GM19324 (cell line): ENCODE data around the gene AANAT.
A peak's percentile ranks its signal among the peaks of the same experiment; 100 is the strongest.

Source experiments
- ATAC-seq: cut with Tn5 transposase; IDR thresholded peaks from one replicate; pipeline ENCODE4 v1.9.1; 2021; ENCODE audit warnings: mild to moderate bottlenecking, moderate library complexity; ENCODE audit not compliant: unreplicated experiment, low FRiP score

The AANAT gene

DNA sequence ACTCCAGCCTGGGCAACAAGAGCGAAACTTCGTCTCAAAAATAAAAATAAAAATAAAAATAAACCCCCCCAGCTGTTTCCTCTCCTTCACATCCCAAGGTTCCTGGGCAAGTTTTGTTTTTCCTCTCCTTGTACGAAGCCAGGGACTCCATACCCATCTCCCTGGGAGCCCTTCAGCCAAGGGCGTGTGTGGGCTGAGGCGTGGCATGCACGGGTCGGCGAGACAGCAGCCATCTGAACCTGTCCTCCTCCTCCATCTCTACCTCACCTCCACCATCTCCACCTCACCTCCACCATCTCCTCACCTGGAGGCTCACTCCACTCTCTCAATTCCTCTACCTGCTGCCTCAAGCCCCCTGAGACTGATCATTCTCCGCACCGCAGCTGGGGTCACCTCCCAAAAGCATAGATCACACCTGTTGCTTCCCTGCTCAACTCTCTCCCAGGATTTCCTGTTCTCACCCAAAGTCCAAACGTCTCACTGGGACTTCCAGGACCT lies 16.9 kb downstream of the AANAT start:
- no peak for ATAC-seq

DNA sequence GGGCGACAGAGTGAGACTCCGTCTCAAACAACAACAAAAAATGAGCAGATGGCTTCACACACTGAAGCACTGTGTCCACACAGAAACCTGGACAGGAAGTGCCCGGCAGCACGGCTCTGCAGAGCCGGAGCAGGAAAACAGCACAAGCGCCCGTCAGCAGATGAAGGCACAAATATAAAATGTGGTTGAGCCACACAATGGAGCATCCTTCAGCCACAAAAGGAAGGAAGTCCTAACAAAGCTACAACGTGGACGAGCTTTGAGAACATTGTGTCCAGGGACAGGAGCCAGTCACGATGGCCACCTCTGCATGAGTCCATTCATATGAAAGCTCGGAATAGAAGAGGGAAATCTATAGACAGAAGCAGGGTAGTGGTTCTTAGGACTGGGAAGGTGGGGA lies 18.2 kb downstream of the AANAT start:
- no peak for ATAC-seq

DNA sequence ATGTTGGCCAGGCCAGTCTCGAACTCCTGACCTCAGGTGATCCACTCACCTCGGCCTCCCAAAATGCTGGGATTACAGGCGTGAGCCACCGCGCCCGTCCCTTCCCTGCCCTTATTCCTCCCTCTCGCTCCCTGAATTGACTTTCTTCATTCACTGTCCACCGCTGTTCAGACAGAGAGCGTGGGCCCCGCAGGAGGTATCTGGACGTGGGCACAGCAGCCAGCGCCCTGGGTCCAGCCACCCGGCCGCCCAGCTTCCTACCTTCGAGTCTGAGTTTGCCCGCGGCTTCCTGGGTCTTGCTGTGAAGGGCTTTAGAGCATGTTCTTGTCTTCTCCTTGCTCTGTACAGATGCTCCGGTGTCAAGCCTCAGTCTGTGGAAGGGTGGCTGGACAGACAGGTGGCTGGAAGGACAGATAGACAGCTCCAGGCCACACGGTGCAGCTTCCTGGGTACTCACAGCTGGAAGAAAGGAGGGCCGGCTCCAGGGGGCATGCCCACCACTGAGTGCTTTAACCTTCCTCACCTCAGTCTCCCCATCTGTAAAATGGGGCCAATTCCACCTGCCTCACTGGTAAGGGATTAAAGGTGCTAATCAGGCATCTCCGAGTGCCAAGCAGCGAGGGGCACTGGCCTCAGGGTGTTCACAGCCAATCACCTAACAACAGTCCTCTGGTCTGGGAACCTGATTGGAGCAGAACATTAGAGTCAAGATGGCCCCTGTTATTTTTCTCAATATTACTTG lies 20.2 kb downstream of the AANAT start:
- ATAC-seq = no peak

DNA sequence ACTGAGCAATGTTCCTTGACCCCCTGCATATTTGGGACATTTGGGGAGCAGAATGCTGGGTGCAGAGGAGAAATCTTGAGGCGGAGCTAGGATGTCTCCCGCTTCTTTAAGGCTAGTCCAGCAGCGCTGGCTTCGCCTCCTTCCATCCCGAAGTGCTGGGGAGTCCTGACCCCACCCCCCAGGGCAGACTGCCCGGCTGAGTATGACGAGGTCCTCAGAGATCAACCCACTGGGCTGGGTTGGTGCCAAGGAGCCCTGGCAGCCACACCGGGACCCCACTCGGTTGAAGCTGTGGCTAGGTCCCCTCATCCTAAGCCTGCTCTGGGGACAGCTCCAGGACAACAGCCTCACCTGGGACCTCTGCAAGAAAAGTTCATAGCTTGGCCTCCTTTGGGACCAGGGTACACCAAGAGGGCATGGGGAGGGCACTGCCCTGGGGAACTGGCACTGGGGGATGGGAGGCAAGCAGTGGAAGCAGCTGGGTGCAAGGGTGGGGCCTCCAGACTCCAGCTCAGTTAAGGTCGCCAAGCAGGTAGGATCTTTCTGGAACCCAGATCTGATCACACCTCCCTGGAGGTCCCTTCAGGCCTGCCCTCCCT lies 22.8 kb downstream of the AANAT start:
- no peak for ATAC-seq

DNA sequence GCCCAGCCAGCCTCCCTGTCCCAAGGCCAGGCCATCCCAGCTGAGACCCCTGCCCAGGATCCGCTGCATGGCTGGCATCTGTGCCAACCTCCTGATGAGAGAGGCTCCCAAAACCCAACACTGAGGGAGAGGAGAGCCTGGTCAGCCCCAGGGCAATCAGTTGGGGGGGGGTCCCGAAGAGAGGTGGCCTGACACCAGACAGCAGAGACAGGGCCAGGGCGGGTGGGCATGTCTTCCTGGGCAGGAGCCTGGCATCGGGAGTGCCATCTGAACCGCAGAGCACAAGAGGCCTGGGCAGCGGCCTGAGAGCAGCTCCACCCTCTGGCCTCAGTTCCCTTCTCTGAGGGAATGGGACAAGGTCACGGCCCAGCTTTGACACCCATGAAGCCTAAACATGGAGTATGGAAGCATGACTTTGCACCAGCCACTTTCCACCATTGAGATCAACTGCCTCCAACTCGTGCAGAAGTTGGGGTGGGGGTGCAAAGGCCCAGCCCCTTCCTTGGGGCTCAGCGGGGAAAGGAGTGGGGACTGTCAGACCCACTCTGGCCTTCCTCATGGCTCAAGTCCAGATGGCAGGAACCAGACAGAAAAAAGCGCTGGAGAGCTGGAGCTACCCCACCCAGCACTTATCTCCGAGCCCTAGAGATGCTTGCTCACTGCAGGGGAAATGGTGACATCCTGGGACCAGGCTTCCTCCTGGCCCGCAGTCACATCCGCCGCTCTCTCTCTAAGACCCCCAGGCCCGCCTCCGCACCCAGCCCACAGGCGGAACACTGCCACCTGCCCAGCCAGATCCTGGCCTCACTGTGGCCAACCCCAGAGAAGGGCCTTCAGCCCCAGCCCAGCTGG lies 24.1 kb downstream of the AANAT start:
- no peak for ATAC-seq

DNA sequence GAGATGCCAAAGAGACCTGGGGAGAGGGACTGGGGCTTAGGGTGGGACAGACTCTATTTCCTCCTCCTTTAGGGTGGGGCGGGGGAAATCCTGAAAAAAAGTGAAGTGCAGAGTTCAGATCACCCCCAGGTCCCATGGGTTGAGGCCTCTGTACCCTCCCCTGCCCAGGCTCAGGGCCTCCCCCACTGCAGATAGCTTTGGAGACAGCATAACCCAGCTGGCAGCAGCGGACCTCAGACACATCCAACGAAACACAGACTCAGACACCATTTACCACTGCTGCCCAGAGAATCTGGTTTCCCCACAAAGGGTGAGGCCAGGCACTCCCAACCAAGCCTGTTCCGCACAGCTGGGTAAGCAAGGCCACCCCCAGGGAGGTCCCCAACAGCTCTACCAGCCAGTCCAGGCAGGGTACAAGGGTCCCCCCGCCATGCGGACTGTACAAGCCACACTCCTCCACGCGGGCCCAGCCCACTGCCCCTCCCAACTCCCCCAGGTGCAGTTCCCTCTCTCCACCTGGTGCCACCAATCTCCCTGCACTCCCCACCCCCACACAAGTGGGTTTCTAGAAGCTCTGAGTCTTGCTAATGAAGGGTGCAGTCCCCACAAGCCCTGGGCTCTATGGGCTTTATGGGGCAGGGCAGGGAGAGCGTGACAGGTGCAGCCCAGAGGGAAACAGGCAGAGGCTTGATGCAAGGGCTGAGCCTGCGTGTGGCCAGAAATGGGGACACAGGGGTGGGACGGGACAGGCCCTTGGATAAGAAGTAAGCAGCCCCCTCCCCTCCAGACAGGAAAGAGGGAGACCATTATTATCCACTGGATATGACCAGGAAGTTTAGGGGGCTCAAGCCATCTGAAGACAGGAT lies 25.0 kb downstream of the AANAT start:
- peak; percentile 26 for ATAC-seq

DNA sequence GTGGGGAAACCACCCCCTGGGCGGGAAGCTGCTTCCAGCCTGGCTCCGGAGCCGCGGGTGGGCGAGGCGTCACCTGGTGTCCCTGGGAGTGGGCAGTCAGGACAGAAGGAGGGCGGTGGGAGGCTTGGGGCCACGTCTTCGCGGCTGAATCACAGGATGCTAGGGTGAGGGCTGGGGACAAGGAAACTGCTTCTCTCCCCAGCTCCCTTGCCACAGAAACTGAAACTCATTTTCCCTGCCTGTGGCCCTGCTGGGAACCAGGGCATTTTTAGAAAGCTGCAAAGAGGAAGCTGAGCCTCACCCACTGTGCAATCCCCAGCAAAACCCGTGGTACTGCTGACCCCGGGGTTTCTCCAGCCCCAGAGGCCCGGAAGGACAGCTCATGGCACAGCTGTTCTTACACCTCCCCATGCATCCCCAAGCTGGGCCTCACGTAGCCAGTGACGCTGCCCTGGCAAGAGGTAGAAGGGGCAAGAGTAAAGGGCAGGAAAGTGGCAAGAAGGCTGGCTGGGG lies 25.6 kb downstream of the AANAT start:
- peak; percentile 32 for ATAC-seq

DNA sequence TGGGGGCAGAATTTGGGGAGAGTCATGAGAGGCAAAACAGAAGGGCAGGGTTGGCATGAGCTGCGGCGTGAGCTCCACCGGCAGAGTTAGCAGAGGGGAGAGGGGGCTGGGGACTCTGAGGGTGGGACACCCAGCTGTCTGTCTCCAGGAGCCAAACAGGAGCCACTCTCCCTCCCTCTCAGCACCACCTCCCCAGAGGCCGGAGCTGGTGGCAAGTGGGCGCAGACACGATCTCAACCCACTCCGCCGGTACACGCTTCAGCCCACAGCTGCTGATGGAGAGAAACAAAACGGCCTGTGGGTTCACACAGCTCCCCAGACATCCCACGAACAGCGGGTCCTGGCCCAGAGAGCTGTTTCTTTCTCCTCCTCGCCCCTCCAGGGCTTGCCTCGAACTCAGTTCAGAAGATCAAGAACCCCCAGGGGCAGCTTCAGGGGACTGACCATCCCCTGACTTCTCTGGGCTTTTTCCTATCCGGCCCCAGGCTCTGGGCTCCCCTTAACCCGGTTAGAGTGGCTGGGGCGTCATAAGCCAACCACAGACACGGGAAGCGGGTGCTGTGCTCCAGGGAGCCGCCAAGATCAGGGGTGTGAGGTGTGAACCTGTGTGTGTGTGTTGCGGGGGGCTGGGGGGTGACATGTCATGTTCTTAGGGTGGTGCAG lies 26.2 kb downstream of the AANAT start:
- peak; percentile 13 for ATAC-seq

DNA sequence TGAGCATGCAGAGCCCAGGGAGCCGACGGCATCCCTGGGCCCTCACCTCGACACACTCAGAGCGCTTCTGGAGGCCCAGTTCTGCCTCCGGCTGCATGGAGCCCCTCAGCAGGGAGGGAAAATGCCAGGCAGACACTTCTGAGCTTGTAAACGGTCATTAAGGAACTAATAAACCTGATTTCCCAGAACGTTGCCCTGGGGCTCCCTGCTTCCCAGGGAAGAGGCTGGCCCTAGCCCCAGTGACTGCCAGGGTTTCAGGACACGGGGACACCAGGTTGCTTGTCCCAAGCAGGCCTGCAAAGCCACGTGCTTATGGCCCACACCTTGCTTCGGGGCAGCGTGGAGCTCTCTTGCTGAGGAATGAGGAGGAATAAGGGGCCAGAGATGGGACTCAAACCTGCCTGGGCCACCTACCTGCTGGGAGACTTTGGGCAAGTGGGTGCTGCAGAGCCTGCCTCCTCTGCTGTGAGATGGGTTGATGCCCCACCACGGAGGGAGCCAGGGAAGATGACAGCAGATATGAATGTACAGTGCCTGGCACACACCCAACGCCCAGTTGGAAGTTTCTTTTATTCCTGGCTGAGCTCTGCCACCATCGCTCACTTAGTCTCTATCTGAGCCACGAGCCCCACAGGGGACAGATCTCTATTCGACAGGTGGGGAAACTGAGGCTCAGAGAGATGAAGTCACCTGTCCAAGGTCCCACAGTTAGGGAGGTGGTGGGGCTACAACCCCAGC lies 28.4 kb downstream of the AANAT start:
- ATAC-seq = no peak

DNA sequence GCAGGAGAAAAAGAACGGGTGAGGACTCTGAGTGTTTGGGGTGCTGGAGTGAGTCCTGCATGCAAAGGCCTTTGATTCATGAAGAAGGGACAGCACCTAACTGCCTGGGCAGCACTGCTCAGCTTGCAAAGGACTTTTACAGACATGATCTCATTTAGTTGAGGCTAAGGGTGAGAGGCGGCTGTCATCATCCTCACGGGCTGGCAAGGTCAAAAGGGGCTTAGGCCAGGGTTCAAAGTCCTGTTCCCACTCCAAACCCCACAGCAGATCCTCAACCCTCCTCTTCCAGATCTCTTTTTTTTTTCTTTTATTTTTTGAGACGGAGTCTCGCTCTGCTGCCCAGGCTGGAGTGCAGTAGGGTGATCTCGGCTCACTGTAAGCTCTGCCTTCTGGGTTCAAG lies 29.1 kb downstream of the AANAT start:
- no peak for ATAC-seq

DNA sequence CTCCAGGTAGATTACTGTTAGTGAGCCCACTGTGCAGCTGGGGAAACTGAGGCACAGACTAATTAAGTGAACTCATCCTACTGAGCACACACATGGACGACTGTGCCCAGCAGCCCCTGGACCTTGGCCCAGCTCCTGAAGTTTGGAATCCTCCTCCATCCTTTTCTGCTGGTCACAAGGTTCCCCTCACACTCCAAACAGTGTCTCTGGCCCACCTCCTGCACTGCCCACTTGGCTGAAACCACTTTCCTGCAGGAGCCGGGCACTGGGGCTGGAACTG lies 30.2 kb downstream of the AANAT start:
- no peak for ATAC-seq

DNA sequence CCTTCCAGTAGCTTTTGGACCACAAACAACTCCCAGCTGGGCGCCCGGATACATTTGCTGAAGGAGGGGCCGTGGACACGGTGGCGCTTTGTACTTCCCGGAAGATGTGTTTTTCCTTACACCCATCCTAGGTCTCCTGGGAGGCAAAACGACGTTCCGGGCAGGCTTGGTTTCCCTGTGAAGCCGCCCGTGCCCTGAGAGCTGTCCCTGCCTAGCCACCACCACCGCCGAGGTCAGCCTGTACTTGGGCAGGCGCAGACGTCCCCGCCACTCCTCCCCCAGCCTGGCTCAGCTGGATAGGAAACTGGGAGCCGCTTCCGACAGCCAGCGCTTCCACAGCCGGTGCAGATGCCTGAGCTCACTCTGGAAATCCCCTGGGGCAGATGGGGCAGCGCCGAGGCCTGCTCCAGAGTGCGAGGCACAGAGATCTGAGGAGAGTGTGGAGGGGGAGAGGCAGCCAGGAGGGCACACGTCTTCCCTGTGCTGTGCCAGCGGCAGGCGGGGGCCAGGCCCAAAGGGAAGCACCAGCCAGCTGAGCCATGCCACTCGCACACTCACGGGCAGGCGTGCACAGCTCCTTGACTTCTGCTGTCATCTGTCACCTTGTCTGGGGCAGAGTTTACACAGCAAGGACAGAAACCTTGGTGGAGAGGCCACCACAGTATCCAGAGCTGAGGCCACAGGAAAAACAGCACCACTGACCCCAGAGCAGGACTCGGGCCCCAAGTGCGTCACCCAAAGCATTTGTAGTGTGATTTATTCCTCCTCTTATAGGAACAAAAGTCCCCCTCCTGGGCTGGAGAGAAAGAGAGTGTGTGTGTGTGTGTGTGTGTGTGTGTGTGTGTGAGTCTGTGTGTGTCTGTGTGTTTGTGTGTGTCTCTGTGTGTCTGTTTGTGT lies 30.8 kb downstream of the AANAT start:
- ATAC-seq = no peak

DNA sequence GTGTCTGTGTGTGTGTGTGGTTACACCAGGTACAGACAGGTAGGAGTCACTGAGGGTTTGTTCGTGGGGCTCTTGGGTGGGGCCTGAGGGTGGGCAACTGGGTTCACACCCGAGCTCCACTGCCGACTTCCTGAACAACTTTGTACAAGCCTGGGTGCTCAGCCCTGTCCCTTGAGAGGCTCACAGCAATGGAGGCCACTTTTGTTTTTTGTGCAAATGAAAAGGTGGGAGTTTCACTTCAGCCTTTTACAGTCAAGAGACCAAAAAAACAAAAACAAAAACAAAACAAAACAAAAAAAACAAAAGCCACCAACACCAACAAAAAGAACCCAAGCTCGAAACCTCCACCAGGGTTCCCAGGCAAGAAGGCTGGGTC lies 31.5 kb downstream of the AANAT start:
- ATAC-seq = no peak

DNA sequence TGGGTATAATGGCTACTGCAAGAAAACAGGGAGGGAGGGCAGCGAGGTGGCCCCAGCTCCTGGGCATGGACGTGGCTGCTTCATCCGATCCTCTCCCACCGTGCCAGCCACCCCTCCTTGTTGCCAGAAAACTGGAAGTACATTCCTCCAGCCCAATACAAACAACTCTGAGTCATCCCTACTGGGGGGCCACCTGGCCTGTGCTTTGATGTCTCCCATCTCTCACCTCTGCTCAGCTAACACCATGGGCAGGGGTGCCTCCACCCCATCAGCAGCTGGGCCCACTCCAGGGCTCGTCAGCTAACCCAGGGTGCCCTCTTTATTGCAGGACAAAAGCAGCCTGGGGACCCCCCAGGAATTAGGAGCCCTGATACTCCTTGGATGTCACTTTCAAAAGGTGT lies 31.9 kb downstream of the AANAT start:
- no peak for ATAC-seq

DNA sequence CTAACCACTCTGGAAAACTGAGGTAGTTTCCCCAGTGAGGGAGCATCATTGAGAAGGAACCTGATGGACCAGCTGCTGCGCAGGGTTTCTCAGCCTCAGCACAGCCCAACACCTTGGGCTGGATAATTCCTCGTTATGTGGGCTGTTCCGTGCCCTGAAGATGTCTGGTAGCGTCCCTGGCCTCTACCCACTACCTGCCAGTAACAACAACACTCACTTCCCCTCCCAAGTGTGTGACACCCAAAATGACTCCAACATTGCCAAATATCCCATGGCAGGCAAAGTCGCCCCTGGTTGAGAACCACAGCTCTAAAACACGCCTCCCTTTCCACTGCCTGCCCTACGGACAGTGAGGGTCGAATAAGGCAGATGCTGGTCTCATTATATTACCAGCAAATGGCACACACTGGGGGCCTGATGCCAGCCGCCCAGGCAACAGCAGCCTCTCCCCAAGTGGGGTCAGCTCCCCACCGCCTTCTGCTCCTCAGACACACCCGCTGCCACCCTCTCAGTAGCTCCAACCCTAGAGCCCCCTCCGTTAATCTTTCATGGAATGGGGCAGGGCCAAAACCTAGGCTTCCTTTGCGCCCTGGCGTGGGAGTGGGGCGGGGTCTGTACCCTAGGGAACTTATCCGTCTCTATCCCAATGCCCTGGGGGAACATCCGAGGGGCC lies 32.8 kb downstream of the AANAT start:
- ATAC-seq = no peak

DNA sequence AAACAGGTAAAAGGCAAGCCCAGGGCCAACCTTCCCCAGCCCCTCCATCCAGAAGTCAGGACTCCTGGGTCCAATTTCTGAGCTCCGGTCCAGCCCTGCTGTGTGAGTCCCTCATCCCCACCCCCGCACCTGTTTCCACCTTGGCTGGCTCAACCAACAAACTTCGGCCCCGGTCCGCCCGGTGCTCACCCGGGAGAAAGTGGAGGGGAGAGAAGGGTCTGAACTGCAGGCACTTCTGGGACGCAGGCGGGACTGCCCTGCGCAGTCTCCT lies 33.3 kb downstream of the AANAT start:
- no peak for ATAC-seq

DNA sequence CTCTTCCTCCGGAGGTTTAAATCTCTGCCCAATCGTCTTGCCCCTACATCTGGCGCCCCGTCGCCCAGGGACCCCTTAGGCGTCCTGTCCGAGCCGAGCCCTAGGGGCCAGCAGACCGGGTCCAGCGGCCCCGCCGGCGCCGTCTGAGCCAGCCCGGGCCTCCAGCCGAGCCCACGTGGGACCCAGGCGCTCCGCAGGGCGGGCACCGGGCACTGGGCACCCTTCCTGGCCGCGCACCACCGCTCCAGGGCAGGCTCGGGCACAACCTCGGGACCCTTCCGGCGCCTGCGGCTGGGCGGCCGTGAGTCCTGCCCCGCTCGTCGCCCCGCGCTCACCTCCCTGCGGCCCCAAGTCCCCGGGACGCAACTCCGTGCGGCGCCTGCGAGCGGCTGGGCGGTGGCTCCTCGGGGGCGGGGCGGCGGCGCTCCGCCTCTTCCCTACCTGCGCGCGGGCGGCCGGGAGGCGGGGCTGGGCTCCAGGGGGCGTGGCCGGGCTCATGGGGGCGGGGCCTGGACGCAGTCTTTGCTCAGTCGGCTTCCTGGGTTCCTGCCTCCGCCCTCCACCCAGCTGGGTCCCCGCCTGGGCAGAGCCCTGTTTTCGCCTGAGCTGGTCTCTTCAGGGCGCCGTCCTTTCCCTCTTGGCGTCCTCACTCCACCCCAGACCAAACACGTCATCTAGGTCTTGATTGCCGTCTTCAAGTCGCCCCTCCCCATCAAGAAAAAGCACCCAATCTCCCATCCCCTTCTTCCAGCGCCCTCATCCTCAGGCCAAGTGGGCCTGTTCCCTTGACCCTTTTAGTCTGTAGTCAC lies 33.8 kb downstream of the AANAT start, which contains the start of gene RHBDF2:
Gene RHBDF2 (minus strand): TSS at position 406 of the 809 bp plus-strand sequence. CDS start 19,899 bp downstream, outside the sequence.
- peak; percentile 78 for ATAC-seq
